Calu3 (cell line): ENCODE data around the gene ZNF532. TPM values are rescaled to one million over a fixed set of nuclear protein-coding genes. Genes with fewer than 3 reads are reported as not detected.

ENCODE experiments used
- BruUV-seq: library from RNA; stranded (reverse); fragments of 400-500 nt; replicated peaks from 2 replicates; lab custom pipeline; 2021; lab: Mats Ljungman, UMichigan
- CTCF ChIA-PET: fragments of 300-600 bp; sonication (Branson Sonifier 250); formaldehyde crosslinking; loops from one replicate; lab custom pipeline; 2022; ENCODE audit warnings: antibody characterized with exemption; lab: Charles Lee
- DNase-seq: peaks from one replicate; pipeline ENCODE4 v3.0.0; 2022
- H3K27ac Mint-ChIP-seq: one replicate; pipeline ENCODE4 v1.8.0; 2022; ENCODE audit warnings: mixed read lengths; ENCODE audit not compliant: unreplicated experiment
- H3K27me3 Mint-ChIP-seq: one replicate; pipeline ENCODE4 v1.8.0; 2022; ENCODE audit warnings: mixed read lengths; ENCODE audit not compliant: unreplicated experiment
- H3K36me3 Mint-ChIP-seq: one replicate; pipeline ENCODE4 v1.8.0; 2022; ENCODE audit warnings: mild to moderate bottlenecking, moderate library complexity, mixed read lengths; ENCODE audit not compliant: insufficient read depth, unreplicated experiment
- H3K4me1 Mint-ChIP-seq: one replicate; pipeline ENCODE4 v1.8.0; 2022; ENCODE audit warnings: mild to moderate bottlenecking, low read depth, mixed read lengths; ENCODE audit not compliant: unreplicated experiment
- H3K4me3 Mint-ChIP-seq: one replicate; pipeline ENCODE4 v1.8.0; 2022; ENCODE audit warnings: mild to moderate bottlenecking, low read depth, moderate library complexity, mixed read lengths; ENCODE audit not compliant: unreplicated experiment
- H3K9me3 Mint-ChIP-seq: one replicate; pipeline ENCODE4 v1.8.0; 2022; ENCODE audit warnings: low read depth, mixed read lengths; ENCODE audit not compliant: unreplicated experiment
- CTCF ChIP-seq: fragments of 200-600 bp; IDR thresholded peaks from one replicate; pipeline ENCODE4 v1.8.0; 2022; ENCODE audit warnings: antibody characterized with exemption; ENCODE audit not compliant: unreplicated experiment
- intact Hi-C: fragments of 100-400 bp; cut with micrococcal nuclease; formaldehyde crosslinking; loops from one replicate; pipeline ENCODE4 v1.10.0; 2022; ENCODE audit not compliant: unreplicated experiment
- total RNA-seq: library from RNA; stranded (reverse); gene quantifications from 2 replicates; pipeline ENCODE4 v1.2.3, GENCODE V29; 2022

Gene ZNF532
- total RNA-seq, 1 experiment from 2014 or later, result 150 TPM

GRCh38 chr18:58977223-58977622 is 112.5 kb downstream of the ZNF532 start:
- H3K4me1 Mint-ChIP-seq, result peaks cover 18% of the 10 kb centered on the region
- no peak for TF ChIP-seq CTCF
- peaks cover 45% of the 10 kb centered on the region for H3K36me3 Mint-ChIP-seq

GRCh38 chr18:58977801-58978200 is 113.1 kb downstream of the ZNF532 start:
- H3K27me3 Mint-ChIP-seq, result no peaks in the 10 kb centered on the region
- BruUV-seq, result no TSS peak
- no peak overlapping the region for H3K27ac Mint-ChIP-seq
- intact Hi-C loops, result no loop called here
- no peaks in the 10 kb centered on the region for H3K9me3 Mint-ChIP-seq
- H3K4me1 Mint-ChIP-seq, result peaks cover 18% of the 10 kb centered on the region
- no peak overlapping the region for H3K4me3 Mint-ChIP-seq
- DNase-seq, result no peak
- CTCF ChIA-PET, result no interaction called here
- peaks cover 50% of the 10 kb centered on the region for H3K36me3 Mint-ChIP-seq
- TF ChIP-seq CTCF, result no peak

More at GRCh38 chr18:58977223-58977622, 112.5 kb downstream of the ZNF532 start:
- no peak for DNase-seq
- intact Hi-C loops, result no loop called here
- no peaks in the 10 kb centered on the region for H3K9me3 Mint-ChIP-seq
- no peak overlapping the region for H3K27ac Mint-ChIP-seq
- no peaks in the 10 kb centered on the region for H3K27me3 Mint-ChIP-seq
- no peak overlapping the region for H3K4me3 Mint-ChIP-seq
- CTCF ChIA-PET, result no interaction called here
- BruUV-seq, result no TSS peak

GRCh38 chr18:58978916-58979315 is 114.2 kb downstream of the ZNF532 start:
- CTCF ChIA-PET, result interaction anchor here (1.0 kb wide), 1 partner anchor 15 kb away, joined by 3 read pairs; no protein-coding TSS in a partner anchor
- no peaks in the 10 kb centered on the region for H3K27me3 Mint-ChIP-seq
- H3K27ac Mint-ChIP-seq, result no peak overlapping the region
- no peak overlapping the region for H3K4me3 Mint-ChIP-seq
- intact Hi-C loops, result no loop called here
- no peak for TF ChIP-seq CTCF
- H3K36me3 Mint-ChIP-seq, result peaks cover 57% of the 10 kb centered on the region
- H3K4me1 Mint-ChIP-seq, result peaks cover 18% of the 10 kb centered on the region
- no peak for DNase-seq
- H3K9me3 Mint-ChIP-seq, result no peaks in the 10 kb centered on the region
- BruUV-seq, result no TSS peak

- no peaks in the 10 kb centered on the region for H3K9me3 Mint-ChIP-seq
- CTCF ChIA-PET, result no interaction called here
Observed at GRCh38 chr18:58979615-58980014, 114.9 kb downstream of the ZNF532 start.

More at GRCh38 chr18:58979615-58980014, 114.9 kb downstream of the ZNF532 start:
- Mint-ChIP-seq H3K4me3 (no peak overlapping the region), H3K27me3 (no peaks in the 10 kb centered on the region), H3K4me1 (peaks cover 13% of the 10 kb centered on the region), H3K36me3 (peaks cover 55% of the 10 kb centered on the region), H3K27ac (no peak overlapping the region)
- no peak for DNase-seq
- intact Hi-C loops, result no loop called here
- no peak for TF ChIP-seq CTCF
- no TSS peak for BruUV-seq
